OCI-LY3 (cell line): ENCODE data around the gene ZFAND5.

Source experiments
- H2AFZ ChIP-seq: fragments of 200-600, 300-600 bp; shearing (Covaris generic); 2 replicates; pipeline ENCODE4 v1.6.0; 2014; ENCODE audit warnings: antibody characterized with exemption, low read depth, low read length
- H3K27ac ChIP-seq: fragments of 200-600, 300-600 bp; sonication (generic); 2 replicates; pipeline ENCODE4 v1.5.1; 2014; ENCODE audit warnings: mild to moderate bottlenecking, low read length, moderate library complexity, mixed read lengths
- H3K27me3 ChIP-seq: fragments of 200-600, 300-600 bp; sonication (generic); 2 replicates; pipeline ENCODE4 v1.6.1; 2014; ENCODE audit warnings: low read depth, low read length, mixed read lengths
- H3K36me3 ChIP-seq: fragments of 200-600, 300-600 bp; sonication (generic); replicated peaks from 2 replicates; pipeline ENCODE3; 2014; ENCODE audit warnings: low read depth, low read length, mixed read lengths
- H3K4me1 ChIP-seq: fragments of 300-600, 200-600 bp; sonication (generic); 2 replicates; pipeline ENCODE4 v1.6.1; 2014; ENCODE audit warnings: low read length, mixed read lengths
- H3K4me2 ChIP-seq: fragments of 200-600, 300-600 bp; sonication (generic); 2 replicates; pipeline ENCODE4 v1.6.1; 2014; ENCODE audit warnings: low read length, mixed read lengths
- H3K4me3 ChIP-seq: fragments of 300-600, 200-600 bp; sonication (generic); 2 replicates; pipeline ENCODE4 v1.5.1; 2014; ENCODE audit warnings: antibody characterized with exemption, mild to moderate bottlenecking, low read length, moderate library complexity
- H3K79me2 ChIP-seq: fragments of 300-600, 200-600 bp; shearing (Covaris generic); 2 replicates; pipeline ENCODE4 v1.6.1; 2014; ENCODE audit warnings: mild to moderate bottlenecking, low read length, mixed read lengths
- H3K9ac ChIP-seq: fragments of 300-600, 200-600 bp; shearing (Covaris generic); 2 replicates; pipeline ENCODE4 v1.6.0; 2014; ENCODE audit warnings: mild to moderate bottlenecking, low read length, moderate library complexity
- H3K9me3 ChIP-seq: fragments of 200-600, 300-600 bp; shearing (Covaris generic); 2 replicates; pipeline ENCODE4 v1.6.1; 2014; ENCODE audit warnings: low read length, mixed read lengths; ENCODE audit not compliant: insufficient read depth
- H4K20me1 ChIP-seq: fragments of 200-600, 300-600 bp; sonication (generic); 2 replicates; pipeline ENCODE4 v1.6.1; 2016; ENCODE audit warnings: low read length, mixed read lengths; ENCODE audit not compliant: insufficient read depth
- EZH2phosphoT487 ChIP-seq: fragments of 200-600 bp; shearing (Covaris generic); IDR thresholded peaks from 2 replicates; pipeline ENCODE4 v1.6.1; 2018; ENCODE audit warnings: antibody characterized with exemption, mixed run types, low read depth
- TF ChIP-seq, protein P1 (sequence below): fragments of 200-600, 300-600 bp; sonication (generic); IDR thresholded peaks from 2 replicates; pipeline ENCODE4 v1.5.1; 2014; ENCODE audit warnings: antibody characterized with exemption, low read length, low read depth

The ZFAND5 gene

GRCh38 chr9:72362680-72363139 is 2.3 kb downstream of the ZFAND5 start:
- Histone ChIP-seq H3K79me2 (peaks cover 73% of the 10 kb centered on the region), H3K4me1 (peaks cover 32% of the 10 kb centered on the region), H2AFZ (no peak overlapping the region), H3K4me3 (peak overlapping the region; percentile 94), H3K4me2 (peak overlapping the region; percentile 85), H3K27me3 (no peaks in the 10 kb centered on the region), H3K9me3 (no peaks in the 10 kb centered on the region), H3K27ac (peak overlapping the region; percentile 69; the same call in 1 of the 2 replicates), H3K36me3 (peaks cover 43% of the 10 kb centered on the region), H4K20me1 (peaks cover 60% of the 10 kb centered on the region), H3K9ac (peak overlapping the region; percentile 95)
- TF ChIP-seq, protein P1, sequence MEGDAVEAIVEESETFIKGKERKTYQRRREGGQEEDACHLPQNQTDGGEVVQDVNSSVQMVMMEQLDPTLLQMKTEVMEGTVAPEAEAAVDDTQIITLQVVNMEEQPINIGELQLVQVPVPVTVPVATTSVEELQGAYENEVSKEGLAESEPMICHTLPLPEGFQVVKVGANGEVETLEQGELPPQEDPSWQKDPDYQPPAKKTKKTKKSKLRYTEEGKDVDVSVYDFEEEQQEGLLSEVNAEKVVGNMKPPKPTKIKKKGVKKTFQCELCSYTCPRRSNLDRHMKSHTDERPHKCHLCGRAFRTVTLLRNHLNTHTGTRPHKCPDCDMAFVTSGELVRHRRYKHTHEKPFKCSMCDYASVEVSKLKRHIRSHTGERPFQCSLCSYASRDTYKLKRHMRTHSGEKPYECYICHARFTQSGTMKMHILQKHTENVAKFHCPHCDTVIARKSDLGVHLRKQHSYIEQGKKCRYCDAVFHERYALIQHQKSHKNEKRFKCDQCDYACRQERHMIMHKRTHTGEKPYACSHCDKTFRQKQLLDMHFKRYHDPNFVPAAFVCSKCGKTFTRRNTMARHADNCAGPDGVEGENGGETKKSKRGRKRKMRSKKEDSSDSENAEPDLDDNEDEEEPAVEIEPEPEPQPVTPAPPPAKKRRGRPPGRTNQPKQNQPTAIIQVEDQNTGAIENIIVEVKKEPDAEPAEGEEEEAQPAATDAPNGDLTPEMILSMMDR = no peak; the same call in 1 of the 2 replicates
- TF ChIP-seq EZH2phosphoT487 = no peak

- Histone ChIP-seq H3K79me2 (peaks cover 79% of the 10 kb centered on the region), H3K4me2 (peak overlapping the region; percentile 85), H3K4me1 (peaks cover 32% of the 10 kb centered on the region), H3K27me3 (no peaks in the 10 kb centered on the region), H4K20me1 (peaks cover 66% of the 10 kb centered on the region), H3K9me3 (no peaks in the 10 kb centered on the region), H3K9ac (peak overlapping the region; percentile 95; the same call in 1 of the 2 replicates), H3K27ac (no peak overlapping the region), H2AFZ (no peak overlapping the region), H3K36me3 (peaks cover 48% of the 10 kb centered on the region), H3K4me3 (peak overlapping the region; percentile 94)
- TF ChIP-seq, protein P1 = no peak
- no peak for TF ChIP-seq EZH2phosphoT487
Measured at GRCh38 chr9:72362118-72362531, 2.9 kb downstream of the ZFAND5 start.

DNA sequence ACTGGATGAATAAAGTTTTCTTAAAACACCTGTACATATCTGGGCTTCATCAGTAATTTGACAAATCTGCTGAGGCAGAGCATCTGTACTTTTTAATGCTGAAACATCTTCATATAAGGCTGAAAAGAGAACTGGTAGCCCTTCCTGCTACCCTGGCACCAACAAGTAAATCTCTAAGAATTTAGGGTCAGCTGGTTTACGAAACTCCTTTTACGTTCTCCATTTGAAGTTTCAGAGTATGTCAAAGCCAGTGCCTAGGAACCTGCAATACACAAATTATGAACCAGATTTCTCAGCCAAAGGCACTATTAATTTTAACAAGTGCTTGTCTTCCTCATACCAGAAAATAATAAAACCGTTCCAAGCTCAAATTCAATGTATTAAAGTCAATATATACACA is 3.8 kb downstream of the ZFAND5 start:
- Histone ChIP-seq H2AFZ (no peak overlapping the region), H3K4me2 (peak overlapping the region; percentile 26), H3K79me2 (peaks cover 88% of the 10 kb centered on the region), H3K27me3 (no peaks in the 10 kb centered on the region), H3K36me3 (peaks cover 57% of the 10 kb centered on the region), H3K4me1 (peaks cover 32% of the 10 kb centered on the region), H3K27ac (no peak overlapping the region), H3K9me3 (no peaks in the 10 kb centered on the region), H4K20me1 (peaks cover 75% of the 10 kb centered on the region), H3K9ac (0 out of 2 replicates have a peak overlapping the region, but pooled peaks have one; percentile 4), H3K4me3 (no peak overlapping the region)
- TF ChIP-seq, protein P1 = no peak
- TF ChIP-seq EZH2phosphoT487 = no peak

- H3K27me3 ChIP-seq = no peaks in the 10 kb centered on the region
- peaks cover 75% of the 10 kb centered on the region for H4K20me1 ChIP-seq
- no peak overlapping the region for H2AFZ ChIP-seq
- H3K4me2 ChIP-seq = no peak overlapping the region
- H3K36me3 ChIP-seq = peaks cover 65% of the 10 kb centered on the region
- peaks cover 27% of the 10 kb centered on the region for H3K4me1 ChIP-seq
- no peaks in the 10 kb centered on the region for H3K9me3 ChIP-seq
- TF ChIP-seq, protein P1 = no peak
- TF ChIP-seq EZH2phosphoT487 = no peak
- peaks cover 91% of the 10 kb centered on the region for H3K79me2 ChIP-seq
- H3K4me3 ChIP-seq = no peak overlapping the region
- no peak overlapping the region for H3K27ac ChIP-seq
- no peak overlapping the region for H3K9ac ChIP-seq
Measured at GRCh38 chr9:72360324-72360723, 4.7 kb downstream of the ZFAND5 start.
